Effector memory CD4-positive, alpha-beta T cell (primary cell): Measurements from ENCODE around the gene GALNT18.

Source experiments
- DNase-seq, 3 donors: peaks; one replicate each; pipeline ENCODE4 v3.0.0-alpha.2; 2020
- H3K27ac ChIP-seq: 2 replicates; pipeline ENCODE4 v1.7.0; 2013; ENCODE audit warnings: mild to moderate bottlenecking, low read length, moderate library complexity; ENCODE audit not compliant: insufficient read depth, poor library complexity, severe bottlenecking
- H3K27me3 ChIP-seq: replicated peaks from 2 replicates; pipeline ENCODE4 v1.7.0; 2013; ENCODE audit warnings: mild to moderate bottlenecking, low read length; ENCODE audit not compliant: insufficient read depth, control insufficient read depth, poor library complexity, severe bottlenecking
- H3K36me3 ChIP-seq: 2 replicates; pipeline ENCODE4 v1.7.0; 2013; ENCODE audit warnings: mild to moderate bottlenecking, low read length, moderate library complexity; ENCODE audit not compliant: control insufficient read depth, insufficient read depth
- H3K4me1 ChIP-seq: 2 replicates; pipeline ENCODE4 v1.7.0; 2013; ENCODE audit warnings: low read length, mild to moderate bottlenecking; ENCODE audit not compliant: control insufficient read depth, insufficient read depth, poor library complexity, severe bottlenecking
- H3K4me3 ChIP-seq: 2 replicates; pipeline ENCODE4 v1.7.0; 2013; ENCODE audit warnings: low read length, low read depth, mild to moderate bottlenecking; ENCODE audit not compliant: insufficient read depth, poor library complexity, severe bottlenecking
- H3K9me3 ChIP-seq: 2 replicates; pipeline ENCODE4 v1.7.0; 2013; ENCODE audit warnings: mild to moderate bottlenecking, low read length, moderate library complexity; ENCODE audit not compliant: control insufficient read depth

Gene GALNT18

GRCh38 chr11:11570823-11571222, 51.0 kb downstream of the GALNT18 start:
- Histone ChIP-seq H3K36me3 (no peaks in the 10 kb centered on the region), H3K9me3 (no peaks in the 10 kb centered on the region), H3K27ac (no peak overlapping the region), H3K4me1 (no peaks in the 10 kb centered on the region), H3K4me3 (no peak overlapping the region), H3K27me3 (no peaks in the 10 kb centered on the region)
- DNase-seq = no peak

DNA sequence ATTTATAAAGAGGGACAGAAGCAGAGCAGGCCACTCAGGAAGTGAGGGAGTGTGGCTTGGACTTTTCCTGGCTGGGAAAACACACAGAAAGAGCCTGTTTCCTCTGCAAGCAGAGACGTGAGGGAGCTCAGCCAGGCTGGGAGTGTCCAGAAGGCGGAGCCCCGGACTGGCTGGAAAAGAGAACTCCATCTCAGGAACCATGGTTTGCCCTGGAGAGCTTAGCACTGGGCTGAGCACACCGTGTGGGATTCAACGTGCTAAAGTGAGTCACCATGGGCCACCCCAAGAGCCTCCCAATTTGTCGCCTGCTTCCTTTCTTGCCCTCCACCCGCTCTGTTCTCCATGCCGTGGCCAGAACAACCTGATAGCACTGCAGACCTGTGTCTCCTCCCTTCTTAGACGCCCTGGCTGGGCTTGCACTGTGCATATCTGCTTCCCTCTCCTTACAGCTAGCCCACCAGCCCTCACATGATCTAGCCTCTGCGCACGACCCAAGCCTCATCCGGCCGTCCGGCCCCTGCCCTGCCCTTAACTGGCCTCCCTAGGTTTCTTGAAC, 51.8 kb downstream of the GALNT18 start:
- no peaks in the 10 kb centered on the region for H3K4me1 ChIP-seq
- no peak overlapping the region for H3K27ac ChIP-seq
- H3K9me3 ChIP-seq = no peaks in the 10 kb centered on the region
- no peak for DNase-seq
- H3K4me3 ChIP-seq = no peak overlapping the region
- H3K27me3 ChIP-seq = no peaks in the 10 kb centered on the region
- no peaks in the 10 kb centered on the region for H3K36me3 ChIP-seq

GRCh38 chr11:11568651-11569229, 53.1 kb downstream of the GALNT18 start:
- H3K36me3 ChIP-seq = no peaks in the 10 kb centered on the region
- DNase-seq = no peak
- no peak overlapping the region for H3K27ac ChIP-seq
- H3K4me3 ChIP-seq = no peak overlapping the region
- no peaks in the 10 kb centered on the region for H3K4me1 ChIP-seq
- H3K9me3 ChIP-seq = no peaks in the 10 kb centered on the region
- H3K27me3 ChIP-seq = no peaks in the 10 kb centered on the region

DNA sequence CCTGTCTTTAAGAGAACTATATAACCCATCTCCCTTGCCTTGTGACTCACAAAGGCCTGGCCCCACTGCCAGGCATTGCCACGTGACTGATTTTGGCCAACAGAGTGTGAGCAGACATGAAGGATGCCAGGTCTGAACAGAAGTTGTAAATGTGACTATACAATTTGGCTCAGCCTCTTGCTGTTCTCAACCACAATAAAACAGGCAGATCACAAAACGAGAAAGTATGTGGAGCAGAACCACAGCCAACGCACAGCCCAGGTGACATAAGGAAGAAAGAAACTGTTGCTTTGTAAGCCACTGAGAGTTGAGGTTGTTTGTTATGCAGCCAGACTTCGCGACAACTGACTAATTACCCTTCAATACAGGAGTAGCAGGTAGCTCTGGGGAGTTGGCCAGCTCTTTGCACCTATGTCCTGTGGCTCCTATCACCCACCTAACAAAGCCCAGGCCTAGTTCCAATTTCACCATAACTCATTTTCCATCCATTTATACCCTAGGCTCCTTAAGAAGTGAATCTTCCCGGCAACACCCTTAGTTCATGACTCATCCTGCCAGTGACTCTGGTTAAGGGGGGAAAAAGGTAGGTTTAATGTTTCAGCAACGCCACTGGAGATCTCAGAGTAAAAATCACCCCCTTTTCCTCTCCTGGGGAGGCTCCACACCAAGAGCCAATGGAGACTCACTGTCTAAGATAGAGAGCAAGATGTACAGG, 53.7 kb downstream of the GALNT18 start:
- Histone ChIP-seq H3K4me1 (no peaks in the 10 kb centered on the region), H3K27ac (no peak overlapping the region), H3K4me3 (no peak overlapping the region), H3K9me3 (no peaks in the 10 kb centered on the region), H3K27me3 (no peaks in the 10 kb centered on the region), H3K36me3 (no peaks in the 10 kb centered on the region)
- DNase-seq = no peak

GRCh38 chr11:11565636-11566035, 56.2 kb downstream of the GALNT18 start:
- no peak overlapping the region for H3K27ac ChIP-seq
- no peak overlapping the region for H3K4me3 ChIP-seq
- H3K9me3 ChIP-seq = no peaks in the 10 kb centered on the region
- H3K36me3 ChIP-seq = no peaks in the 10 kb centered on the region
- no peak for DNase-seq
- H3K4me1 ChIP-seq = no peaks in the 10 kb centered on the region
- no peaks in the 10 kb centered on the region for H3K27me3 ChIP-seq

DNA sequence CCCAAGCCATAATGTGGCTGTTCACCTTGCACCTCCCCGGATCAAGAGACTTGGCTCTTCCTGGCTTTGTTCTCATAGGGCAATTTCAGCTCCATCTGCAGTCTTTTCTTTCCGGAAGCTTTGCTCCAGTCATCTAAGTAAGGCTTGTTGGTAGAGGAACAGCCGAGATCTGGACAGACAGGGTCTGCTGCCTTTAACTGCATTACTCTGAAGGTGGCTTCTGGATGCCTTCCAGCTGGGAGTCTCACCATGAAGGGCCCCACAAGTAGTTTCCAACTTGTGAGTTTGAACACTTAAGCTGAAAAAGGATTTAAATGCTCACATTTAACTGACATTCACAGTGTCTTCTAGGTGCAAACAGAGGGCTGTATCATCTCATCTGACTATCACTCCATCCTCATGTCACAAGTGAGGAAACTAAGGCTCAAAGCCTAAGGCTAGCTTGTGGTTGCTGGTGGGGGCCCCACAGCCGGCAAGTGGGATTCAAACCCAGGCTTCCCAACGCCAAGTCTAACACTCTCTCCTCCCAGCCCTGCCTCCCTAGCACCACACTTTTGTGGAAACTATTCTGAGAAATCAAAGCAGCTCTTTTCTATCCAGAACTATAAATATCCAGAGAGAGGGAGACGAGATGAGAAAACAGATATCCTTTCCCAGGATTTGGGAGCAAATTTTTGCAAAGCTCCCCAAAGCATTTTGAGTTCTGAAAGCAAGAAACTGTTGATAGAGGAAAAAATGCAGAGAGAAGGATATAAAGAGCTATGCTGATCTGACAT, 58.4 kb downstream of the GALNT18 start:
- no peak overlapping the region for H3K4me3 ChIP-seq
- no peaks in the 10 kb centered on the region for H3K27me3 ChIP-seq
- DNase-seq = no peak
- H3K9me3 ChIP-seq = no peaks in the 10 kb centered on the region
- H3K36me3 ChIP-seq = no peaks in the 10 kb centered on the region
- H3K27ac ChIP-seq = no peak overlapping the region
- no peaks in the 10 kb centered on the region for H3K4me1 ChIP-seq

GRCh38 chr11:11561991-11562390, 59.8 kb downstream of the GALNT18 start:
- Histone ChIP-seq H3K4me3 (no peak overlapping the region), H3K27me3 (no peaks in the 10 kb centered on the region), H3K9me3 (no peaks in the 10 kb centered on the region), H3K36me3 (no peaks in the 10 kb centered on the region), H3K4me1 (no peaks in the 10 kb centered on the region), H3K27ac (no peak overlapping the region)
- no peak for DNase-seq

DNA sequence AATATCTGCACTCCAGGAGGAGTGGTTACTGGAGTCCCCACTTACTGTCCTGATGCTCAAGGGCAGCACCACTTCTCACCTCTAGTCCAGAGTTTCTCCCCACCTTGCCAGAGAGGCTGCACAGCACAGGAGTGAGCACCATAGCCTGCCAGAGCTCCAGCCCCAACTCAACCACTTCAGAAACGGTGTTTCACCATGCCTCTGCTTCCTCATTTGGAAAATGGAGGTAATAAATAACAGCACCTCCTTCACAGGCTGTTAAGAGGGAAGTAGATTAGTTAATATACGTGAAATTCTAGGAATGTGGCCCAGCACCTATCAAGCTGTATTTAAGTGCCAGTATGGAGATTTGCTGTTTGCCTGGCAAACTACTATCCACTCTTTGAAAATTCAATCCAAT, 63.0 kb downstream of the GALNT18 start:
- Histone ChIP-seq H3K27me3 (no peaks in the 10 kb centered on the region), H3K36me3 (no peaks in the 10 kb centered on the region), H3K4me1 (no peaks in the 10 kb centered on the region), H3K4me3 (no peak overlapping the region), H3K27ac (no peak overlapping the region), H3K9me3 (no peaks in the 10 kb centered on the region)
- no peak for DNase-seq

- Histone ChIP-seq H3K4me3 (no peak overlapping the region), H3K4me1 (no peaks in the 10 kb centered on the region), H3K36me3 (no peaks in the 10 kb centered on the region), H3K27ac (no peak overlapping the region), H3K27me3 (no peaks in the 10 kb centered on the region), H3K9me3 (no peaks in the 10 kb centered on the region)
- no peak for DNase-seq
Measured at GRCh38 chr11:11558396-11558795, 63.4 kb downstream of the GALNT18 start.

DNA sequence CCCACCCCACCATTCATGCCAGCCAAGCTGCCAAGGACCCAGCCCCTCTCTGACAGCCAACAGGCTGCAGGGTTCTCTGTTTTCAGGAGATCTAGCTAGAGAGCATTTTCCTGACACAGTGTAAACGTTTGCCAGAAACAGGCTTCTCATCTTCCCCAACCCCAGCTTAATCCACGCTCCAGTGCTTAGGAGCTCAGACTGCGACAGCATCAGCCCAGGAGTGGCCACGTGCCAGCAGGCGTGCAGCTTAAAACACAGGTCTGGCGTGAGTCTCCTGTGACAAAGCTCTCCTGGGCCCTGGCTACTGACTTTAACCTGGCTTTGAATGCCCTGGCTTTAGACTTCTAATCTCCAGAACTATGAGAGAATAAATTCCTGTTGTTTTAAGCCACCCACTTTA, 66.6 kb downstream of the GALNT18 start:
- no peak overlapping the region for H3K4me3 ChIP-seq
- H3K27ac ChIP-seq = no peak overlapping the region
- no peaks in the 10 kb centered on the region for H3K4me1 ChIP-seq
- no peak for DNase-seq
- H3K27me3 ChIP-seq = no peaks in the 10 kb centered on the region
- no peaks in the 10 kb centered on the region for H3K36me3 ChIP-seq
- H3K9me3 ChIP-seq = no peaks in the 10 kb centered on the region
